LNCaP clone FGC (cell line): Measurements from ENCODE around the gene DCLK2.

Experiments used
- DNase-seq: peaks from one replicate; pipeline ENCODE4 v3.0.0-alpha.2; 2011; ENCODE audit warnings: low read depth
- H3K4me3 ChIP-seq: 2 replicates; pipeline ENCODE4 v1.5.1; 2011; ENCODE audit warnings: mild to moderate bottlenecking, low read depth, low read length, control low read depth
- TF ChIP-seq, protein P1 (sequence below): IDR thresholded peaks from 2 replicates; pipeline ENCODE4 v1.5.1; 2012; ENCODE audit warnings: mild to moderate bottlenecking; ENCODE audit not compliant: control insufficient read depth, insufficient read depth; ENCODE audit errors: extremely low read depth

DCLK2 gene

DNA sequence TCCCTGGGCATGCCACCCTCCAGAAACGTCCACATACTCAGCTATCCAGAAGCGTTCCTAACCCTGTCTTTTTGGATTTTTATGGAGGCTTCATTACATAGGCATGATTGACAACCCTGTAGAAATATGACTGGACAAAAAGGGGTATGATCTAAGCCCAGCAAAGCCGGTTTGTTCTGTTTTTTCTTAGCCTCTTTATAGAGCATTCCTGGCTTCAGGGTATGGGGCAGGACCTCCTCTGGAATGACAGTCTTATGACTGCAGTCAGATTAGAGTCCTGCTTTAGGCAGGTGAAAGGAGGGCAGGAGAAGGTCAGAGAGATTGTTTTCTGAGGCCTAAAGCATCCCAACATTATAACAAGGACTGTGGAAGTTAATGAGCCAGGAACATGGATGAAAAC, 137.4 kb downstream of the DCLK2 start:
- no peak overlapping the region for H3K4me3 ChIP-seq
- peak; percentile 79 for DNase-seq
- TF ChIP-seq, protein P1, sequence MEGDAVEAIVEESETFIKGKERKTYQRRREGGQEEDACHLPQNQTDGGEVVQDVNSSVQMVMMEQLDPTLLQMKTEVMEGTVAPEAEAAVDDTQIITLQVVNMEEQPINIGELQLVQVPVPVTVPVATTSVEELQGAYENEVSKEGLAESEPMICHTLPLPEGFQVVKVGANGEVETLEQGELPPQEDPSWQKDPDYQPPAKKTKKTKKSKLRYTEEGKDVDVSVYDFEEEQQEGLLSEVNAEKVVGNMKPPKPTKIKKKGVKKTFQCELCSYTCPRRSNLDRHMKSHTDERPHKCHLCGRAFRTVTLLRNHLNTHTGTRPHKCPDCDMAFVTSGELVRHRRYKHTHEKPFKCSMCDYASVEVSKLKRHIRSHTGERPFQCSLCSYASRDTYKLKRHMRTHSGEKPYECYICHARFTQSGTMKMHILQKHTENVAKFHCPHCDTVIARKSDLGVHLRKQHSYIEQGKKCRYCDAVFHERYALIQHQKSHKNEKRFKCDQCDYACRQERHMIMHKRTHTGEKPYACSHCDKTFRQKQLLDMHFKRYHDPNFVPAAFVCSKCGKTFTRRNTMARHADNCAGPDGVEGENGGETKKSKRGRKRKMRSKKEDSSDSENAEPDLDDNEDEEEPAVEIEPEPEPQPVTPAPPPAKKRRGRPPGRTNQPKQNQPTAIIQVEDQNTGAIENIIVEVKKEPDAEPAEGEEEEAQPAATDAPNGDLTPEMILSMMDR = no peak

DNA sequence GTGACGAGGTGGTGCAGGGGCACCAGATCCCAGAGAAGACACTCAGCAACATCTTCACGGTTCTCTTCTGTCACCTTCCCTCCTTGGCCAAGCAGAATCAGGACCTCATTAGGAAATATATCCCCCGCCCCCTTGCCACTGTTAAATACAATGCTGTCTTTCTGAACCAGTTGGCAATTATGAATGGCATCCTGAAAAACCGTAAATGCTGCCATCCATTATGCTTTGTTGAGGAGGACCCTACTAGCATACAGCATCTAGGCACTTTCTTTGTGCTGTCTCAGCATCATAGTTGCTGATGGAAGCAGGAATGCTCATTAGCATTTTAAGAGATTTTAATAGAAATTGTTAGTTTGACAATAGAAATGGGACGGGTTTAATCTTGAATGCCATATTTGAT, 138.5 kb downstream of the DCLK2 start:
- TF ChIP-seq, protein P1 = no peak

DNA sequence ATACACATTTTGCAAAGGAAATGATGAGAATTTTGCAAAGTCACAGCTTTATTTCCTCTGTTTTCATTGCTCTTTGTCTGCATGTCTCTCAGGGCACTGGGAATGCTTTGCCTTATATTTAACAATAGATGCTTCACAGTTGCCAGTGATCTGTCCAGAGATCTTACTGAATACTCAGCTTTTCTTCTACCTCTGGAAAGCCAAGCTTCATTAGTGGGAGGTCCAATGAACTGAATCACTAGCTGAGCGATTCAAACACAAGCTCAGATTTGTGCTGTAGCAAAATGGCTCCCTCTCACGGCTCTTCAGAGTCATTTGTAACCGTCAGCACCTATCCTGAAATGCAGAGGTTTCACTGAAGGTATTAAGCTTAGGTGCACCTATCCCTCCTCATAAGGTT, 138.9 kb downstream of the DCLK2 start:
- TF ChIP-seq, protein P1 = peak; percentile 67
- H3K4me3 ChIP-seq = no peak overlapping the region
- peak; percentile 26 for DNase-seq

More for the DNA sequence above, 138.5 kb downstream of the DCLK2 start:
- no peak overlapping the region for H3K4me3 ChIP-seq
- no peak for DNase-seq

DNA sequence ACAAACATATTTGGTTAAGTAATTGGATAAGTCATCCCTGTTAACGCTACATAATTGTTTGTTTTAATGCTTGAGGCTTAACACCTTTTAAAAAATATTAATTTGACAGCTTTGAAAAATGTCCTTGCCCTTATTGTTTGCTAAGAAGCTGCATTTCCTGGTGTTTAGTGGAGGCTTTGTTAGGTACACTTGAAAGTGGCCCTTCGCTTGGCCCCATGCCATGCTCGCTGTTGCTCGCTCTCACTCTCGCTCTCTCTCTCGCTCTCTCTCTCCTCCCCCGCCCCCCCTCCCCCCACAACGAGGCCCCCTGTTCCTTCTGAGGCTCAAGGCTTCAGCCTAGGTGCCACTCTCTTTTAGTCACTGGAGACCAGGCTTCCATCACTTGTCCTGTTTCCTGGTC, 139.6 kb downstream of the DCLK2 start:
- no peak for DNase-seq
- TF ChIP-seq, protein P1 = no peak
- no peak overlapping the region for H3K4me3 ChIP-seq

DNA sequence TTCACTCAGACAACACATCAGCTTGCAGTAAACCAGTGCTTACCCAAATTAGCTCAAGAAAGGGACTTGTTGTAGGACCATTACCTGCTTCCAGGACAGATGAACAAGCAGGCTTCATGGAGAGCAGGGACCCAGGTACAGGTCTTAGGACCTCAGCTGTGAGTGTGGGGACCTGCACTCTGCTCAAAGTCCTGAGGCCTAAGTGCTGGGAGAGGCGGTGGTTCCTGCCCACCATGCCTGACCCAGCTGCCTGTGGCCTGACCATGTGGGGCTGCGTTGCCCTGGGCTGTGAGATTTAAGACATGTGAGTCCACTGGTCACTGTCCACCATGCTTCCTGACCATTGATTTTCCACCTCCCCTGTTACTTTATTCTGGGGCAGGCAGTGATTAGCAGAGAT, 140.2 kb downstream of the DCLK2 start:
- DNase-seq = no peak
- TF ChIP-seq, protein P1 = no peak
- H3K4me3 ChIP-seq = no peak overlapping the region

DNA sequence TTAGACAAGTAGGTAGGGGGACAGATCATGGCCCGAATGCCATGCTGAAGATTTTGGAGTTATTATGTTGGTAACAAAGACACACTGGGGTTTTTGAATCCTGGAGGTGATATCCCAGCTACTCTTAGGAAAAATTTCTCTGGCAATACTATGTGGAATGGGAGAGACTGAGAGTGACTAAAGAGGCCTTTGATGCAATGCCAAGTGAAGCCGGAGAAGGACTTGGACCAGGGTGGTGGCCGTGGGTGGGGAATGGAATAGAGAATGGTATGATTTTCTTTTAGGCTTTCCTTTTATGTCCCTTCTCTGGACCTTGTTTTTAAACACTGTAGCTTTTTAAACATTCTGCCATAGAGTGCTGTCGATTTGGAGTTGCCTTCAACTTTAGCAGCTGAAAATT, 141.6 kb downstream of the DCLK2 start:
- H3K4me3 ChIP-seq = no peak overlapping the region
- TF ChIP-seq, protein P1 = no peak
- DNase-seq = no peak

DNA sequence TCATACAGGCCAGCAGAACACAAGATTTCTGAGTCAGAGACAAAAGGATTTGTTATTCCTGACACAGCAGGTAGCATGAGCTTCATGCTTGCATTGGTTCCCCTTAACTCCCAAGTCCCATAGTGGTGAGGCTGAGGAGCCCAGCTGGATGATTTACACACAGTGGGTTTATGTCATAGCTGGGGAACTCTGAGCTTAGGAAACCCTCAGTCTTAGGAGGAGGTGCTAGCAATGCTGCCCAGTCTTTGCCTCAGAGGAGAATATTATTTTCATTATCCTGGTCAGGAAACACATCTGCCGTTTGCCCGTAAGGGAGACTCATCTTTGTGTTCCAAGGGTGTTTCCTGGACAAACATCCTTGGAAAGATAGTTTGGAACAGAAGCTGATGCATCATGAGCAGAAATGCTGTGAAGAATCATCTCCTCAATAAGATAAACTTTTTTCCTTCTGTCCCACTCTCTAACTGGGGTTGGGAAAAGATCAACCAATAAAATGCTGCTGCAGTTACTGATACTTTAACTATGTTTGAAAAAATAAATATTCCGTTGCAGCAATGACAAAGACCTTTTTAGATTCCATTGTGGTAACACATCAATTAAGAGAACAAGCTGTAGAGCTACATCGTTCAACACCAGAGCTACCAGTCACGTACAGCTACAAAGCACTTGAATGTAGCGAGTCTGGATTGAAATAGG, 146.8 kb downstream of the DCLK2 start:
- DNase-seq = no peak
- H3K4me3 ChIP-seq = no peak overlapping the region
- TF ChIP-seq, protein P1 = no peak
